GM12874 (cell line): ENCODE results near the gene CADPS2.

Experiments
- CTCF ChIP-seq: IDR thresholded peaks from 2 replicates; pipeline ENCODE4 v1.5.1; 2011; ENCODE audit warnings: low read depth, mild to moderate bottlenecking, control low read depth, low read length, moderate library complexity; ENCODE audit not compliant: insufficient read depth

The CADPS2 gene

GRCh38 chr7:122682815-122683550 lies 203.3 kb downstream of the CADPS2 start:
- no peak for TF ChIP-seq CTCF

- TF ChIP-seq CTCF = no peak
These were observed 206.4 kb downstream of the CADPS2 start for GRCh38 chr7:122679813-122680212.

GRCh38 chr7:122677149-122677548 lies 209.1 kb downstream of the CADPS2 start:
- TF ChIP-seq CTCF = no peak

- no peak for TF ChIP-seq CTCF
These were observed 209.8 kb downstream of the CADPS2 start for GRCh38 chr7:122676466-122676865.

- no peak for TF ChIP-seq CTCF
These were observed 210.6 kb downstream of the CADPS2 start for GRCh38 chr7:122675621-122676020.

GRCh38 chr7:122675011-122675410 lies 211.2 kb downstream of the CADPS2 start:
- no peak for TF ChIP-seq CTCF

GRCh38 chr7:122674502-122674901 lies 211.8 kb downstream of the CADPS2 start:
- TF ChIP-seq CTCF = no peak
